8988T (cell line): Measurements from ENCODE around the gene LIN37.

ENCODE experiments used
- DNase-seq: peaks from one replicate; pipeline ENCODE4 v3.0.0; 2011

LIN37 gene, protein sequence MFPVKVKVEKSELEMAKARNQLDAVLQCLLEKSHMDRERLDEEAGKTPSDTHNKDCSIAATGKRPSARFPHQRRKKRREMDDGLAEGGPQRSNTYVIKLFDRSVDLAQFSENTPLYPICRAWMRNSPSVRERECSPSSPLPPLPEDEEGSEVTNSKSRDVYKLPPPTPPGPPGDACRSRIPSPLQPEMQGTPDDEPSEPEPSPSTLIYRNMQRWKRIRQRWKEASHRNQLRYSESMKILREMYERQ

DNA sequence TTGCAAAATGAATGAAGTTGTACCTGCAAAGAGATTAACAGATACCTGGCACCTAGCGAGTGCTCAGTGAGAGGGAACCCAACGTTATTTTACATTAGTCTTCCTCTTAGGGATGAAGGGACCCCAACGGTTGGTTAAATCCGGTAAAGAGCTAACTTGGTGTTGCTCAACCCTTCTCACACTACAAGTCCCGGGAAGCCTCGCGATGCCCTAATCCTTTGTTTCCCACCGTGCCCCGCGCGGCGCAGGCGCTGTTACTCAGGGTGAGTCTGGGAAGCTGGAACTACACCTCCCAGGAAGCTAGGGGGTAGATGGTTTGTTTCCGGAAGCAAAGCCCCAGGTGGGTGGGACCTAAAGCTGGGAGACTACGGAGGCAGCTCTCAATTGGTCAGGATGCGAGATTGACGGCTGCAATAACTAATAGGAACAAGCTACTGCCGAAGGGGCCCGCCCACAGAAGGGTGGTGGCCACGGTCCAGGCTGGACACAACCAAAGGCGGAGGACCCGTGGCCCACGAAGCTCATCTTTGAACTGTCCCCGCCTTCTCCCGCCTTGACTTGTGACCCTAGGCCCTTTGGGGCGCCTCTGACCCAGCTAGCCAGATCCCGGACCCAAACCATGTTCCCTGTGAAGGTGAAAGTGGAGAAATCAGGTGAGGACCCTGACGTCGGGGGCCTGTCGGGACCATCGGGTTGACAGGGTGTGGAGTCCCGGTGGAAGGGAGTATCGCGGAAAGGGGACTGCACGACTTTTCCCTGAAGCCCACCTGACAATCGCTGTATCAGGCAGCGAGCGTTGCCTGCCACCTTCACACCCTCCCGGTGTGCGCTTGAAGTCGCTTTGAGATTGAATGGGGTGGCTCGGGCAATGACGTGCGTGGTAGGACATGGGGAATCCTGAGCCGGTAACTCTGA is at the start of gene LIN37:
LIN37 (plus strand) TSS at position 471 of the 915 bp plus-strand sequence; CDS start at position 620, 149 bp downstream.
- peak; percentile 90 for DNase-seq

DNA sequence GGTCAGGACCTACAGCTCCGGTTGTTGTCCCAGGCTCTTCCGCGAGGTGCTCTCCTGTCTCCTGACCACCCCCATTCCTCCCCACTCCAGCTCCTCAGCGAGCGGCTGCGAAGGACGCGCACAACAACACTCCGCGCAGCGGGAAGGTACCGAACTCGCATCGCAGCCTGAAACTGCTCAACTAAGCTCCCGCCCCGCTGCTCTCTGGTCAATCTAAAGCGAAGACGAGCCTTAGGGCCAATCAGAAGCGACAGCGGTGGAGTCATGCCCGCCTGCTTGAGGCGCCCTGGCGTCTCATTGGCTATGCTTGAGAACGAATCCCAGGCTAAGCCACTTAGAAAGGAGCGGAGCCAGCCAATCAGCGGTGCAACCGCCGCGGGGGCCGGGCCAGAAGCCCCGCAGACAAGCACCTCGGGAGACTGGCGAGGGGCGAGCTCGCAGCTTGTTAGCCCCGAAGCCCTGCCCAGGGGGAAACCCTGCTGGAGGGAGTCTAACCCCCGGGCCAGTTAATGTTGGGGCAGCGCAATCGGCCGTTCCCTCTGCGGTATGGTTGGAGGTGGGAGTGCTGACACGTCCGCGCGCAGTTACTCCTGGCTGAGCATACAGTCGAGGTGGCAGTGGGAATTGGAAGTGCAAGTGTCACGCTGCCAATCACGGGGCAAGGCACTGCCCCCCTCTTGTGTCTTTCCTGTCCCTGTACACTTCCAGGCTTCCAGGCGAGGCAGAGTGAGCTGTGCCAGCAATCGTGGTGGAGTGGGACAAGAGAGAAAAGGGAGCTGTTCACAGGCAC is 46.0 kb upstream of the LIN37 start:
- DNase-seq, result peak; percentile 94

DNA sequence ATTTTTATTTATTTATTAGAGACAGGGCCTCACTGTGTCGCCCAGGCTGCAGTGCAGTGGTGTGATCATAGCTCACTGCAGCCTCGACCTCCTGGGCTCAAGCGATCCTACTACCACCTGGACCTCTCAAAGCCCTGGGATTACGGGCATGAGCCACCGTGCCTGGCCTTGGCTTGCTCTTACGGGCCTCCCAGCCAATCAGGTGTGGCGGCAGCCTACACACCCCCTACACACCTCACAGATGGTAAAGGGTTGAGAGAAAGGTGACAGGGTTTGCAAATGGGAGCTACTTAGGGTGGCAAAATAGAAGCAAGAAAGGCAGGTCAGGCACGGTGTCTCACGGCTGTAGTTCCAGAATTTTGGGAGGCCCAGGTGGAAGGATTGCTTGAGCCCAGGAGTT is 45.0 kb upstream of the LIN37 start:
- no peak for DNase-seq

DNA sequence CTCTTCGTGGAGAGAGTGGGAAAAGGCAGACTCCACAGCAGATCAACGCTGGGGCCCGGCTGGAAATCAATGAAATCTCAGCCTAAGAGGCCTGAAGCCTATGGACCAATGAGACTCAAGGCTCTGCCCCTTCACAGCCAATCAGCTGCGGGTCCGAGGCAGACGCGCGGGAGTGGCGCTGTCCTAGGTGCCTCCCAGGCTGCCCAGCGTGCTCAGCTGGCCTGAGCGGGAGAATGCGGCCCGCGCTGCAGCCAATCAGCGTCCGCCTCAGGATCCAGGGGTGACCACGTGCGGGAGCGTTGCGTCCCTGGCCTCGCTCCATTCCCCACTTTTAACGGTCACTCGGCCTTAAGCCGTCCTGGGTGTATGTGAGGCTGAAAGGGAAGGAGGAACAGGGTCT is 44.2 kb upstream of the LIN37 start, which contains the start of gene ZBTB32:
ZBTB32 (plus strand) TSS at position 341 of the 400 bp plus-strand sequence. CDS start 10,069 bp downstream, outside the sequence.
- no peak for DNase-seq

DNA sequence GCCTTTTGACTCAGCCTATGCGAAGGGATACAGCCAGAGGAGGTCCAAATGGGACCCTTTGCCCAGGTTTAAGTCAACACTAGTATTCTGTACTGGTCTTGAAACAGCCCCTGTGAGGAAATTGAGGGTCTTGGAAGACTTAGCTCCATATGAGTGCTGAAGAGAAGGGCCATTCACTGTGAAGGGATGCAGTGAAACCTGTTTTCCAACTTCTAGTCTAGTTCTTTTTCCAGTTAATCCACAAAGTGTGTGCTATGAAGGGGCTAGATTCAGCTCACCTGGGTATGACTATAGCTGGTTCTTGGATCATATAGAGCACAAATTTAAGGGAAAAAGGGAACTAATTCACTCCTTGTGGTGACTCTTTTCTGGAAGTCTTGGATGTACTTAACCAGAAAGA is 40.0 kb upstream of the LIN37 start:
- no peak for DNase-seq

DNA sequence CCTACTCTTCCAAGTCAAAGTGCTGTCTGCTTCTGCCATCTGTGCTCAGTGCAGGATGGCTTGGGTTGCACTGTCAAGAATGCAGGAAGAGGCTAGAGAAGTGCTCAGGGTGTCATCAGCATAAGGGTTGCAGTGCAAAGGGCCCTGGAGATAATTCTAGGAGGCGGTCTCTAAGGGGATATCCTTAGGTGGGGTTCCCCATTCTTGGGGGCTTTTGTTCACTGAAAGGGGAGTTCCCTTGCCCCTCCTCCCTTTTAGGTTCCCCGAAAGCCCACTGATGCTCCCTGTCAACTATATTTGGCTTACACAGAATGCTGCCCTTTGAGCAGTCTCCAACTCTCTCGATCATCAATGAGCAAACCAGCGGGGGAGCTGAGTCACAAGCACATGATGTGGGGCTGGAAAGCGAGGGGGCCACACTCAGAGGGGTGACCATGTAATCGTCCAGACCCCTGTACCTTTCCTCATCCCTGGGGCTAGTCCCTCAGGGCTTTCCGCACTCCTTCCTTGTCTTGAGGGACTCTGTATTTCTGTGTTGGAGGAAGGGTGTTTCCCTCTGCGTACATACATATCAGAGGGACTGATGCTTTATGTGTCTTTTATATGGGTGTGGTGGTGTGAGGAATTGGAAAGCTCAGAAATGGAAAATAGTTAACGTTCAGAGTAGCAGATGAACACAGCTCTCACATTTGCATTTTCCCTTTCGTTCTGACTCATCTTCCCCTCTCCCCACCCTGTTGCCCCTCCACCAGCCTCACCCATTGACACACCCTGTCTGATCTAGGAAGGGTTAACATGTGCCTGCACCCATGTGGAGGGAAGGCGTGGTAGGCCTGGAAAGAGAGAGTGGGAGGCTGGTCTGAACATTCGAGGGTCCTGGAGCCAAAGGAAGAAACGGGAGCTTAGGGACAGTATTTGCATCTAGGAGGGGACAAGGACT is 37.3 kb upstream of the LIN37 start:
- no peak for DNase-seq

DNA sequence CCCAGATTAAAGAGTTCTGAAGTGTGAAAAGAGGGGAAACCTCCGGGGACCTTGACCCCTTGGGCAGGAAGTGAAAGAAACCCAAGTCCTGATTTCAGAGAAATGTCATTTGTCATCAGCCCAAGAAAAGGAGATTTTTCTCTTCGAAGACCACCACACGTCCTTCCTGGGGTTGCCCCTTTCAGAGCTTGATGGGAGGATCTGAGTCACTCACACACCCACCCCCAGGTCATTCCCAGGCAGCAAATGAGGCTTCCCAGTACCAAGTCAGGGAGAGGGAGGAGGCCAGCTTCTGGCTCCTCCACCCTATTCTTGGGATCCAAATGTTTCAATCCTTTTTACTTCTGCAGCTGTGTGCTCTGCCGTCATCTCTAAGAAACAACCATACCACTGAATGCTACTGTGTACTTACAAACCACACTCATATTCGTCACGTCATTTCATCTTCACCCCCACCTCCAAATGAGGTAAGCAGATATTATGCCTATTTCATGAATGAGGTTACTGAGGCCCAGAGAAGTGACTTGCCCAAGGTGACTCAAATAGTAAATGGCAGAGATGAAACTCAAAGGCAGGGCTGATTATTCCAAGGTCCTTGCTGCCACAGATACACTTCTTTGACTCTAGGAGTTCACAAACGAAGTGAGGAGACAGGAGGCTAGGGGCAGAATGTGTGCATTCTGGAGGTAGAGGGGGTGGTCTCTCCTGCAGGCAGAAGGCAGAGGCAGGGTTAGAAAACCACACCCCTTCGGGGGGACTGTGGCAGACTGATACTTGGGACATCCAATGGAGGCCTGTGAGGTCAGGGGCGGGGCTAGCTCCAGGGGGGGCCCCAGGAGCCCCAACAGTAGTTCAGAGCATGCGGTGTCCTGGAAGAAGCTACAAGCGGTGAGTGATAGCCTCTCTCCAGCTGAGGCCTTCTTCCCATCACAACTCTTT is 35.5 kb upstream of the LIN37 start:
- no peak for DNase-seq

DNA sequence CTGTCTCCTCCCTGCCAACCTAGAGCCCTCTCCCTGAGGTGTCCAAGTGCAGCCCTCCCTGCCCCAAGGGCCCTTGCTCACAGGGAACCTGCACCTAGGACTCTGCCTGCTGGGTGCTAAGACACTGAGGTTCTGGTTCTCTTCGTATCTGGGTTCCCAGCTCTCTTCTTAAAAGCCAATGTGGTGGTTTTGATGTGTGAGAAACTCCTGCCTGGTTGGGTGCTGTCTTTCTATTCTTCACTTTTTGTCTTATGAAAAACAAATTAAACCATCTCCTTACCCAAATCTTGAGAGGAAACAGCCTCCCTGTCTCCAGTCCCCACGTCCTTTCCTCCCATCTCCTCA is 34.9 kb upstream of the LIN37 start:
- no peak for DNase-seq

DNA sequence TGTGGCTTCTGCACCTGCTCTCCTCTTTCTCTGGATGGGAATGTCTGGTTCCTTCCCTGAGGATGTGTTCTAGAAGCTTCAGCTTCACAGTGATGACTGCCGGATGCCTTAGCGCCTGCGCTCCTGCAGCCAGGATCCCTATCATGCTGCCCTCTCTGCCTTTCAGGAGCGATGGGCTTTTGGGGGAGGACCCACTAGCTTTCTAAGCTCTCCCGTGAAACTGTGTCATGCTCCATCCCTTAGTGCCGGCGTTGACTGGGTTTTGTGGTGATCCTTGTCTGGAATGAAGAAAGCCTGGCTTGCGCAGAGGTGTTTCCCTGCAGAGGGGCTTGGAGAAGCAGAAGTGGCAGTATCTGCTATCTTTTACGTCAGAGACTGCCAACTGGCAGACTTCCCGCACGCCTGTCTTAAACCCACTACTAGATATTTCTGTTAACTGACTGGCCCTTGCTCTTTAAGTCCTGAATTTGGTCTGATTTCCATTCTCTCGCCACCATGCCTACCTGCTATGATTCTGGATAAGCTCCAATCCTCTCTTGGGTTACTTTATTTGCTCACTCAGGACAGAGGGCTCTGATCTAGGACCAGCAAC is 34.4 kb upstream of the LIN37 start:
- no peak for DNase-seq

DNA sequence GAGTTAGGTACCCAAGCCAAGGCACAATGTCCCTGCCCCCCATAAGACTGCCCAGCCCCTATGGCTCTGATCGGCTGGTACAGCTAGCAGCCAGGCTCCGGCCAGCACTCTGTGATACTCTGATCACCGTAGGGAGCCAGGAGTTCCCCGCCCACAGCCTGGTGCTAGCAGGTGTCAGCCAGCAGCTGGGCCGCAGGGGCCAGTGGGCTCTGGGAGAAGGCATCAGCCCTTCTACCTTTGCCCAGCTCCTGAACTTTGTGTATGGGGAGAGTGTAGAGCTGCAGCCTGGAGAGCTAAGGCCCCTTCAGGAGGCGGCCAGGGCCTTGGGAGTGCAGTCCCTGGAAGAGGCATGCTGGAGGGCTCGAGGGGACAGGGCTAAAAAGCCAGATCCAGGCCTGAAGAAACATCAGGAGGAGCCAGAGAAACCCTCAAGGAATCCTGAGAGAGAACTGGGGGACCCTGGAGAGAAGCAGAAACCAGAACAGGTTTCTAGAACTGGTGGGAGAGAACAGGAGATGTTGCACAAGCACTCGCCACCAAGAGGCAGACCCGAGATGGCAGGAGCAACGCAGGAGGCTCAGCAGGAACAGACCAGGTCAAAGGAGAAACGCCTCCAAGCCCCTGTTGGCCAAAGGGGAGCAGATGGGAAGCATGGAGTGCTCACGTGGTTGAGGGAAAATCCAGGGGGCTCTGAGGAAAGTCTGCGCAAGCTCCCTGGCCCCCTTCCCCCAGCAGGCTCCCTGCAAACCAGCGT is 33.6 kb upstream of the LIN37 start:
- DNase-seq, result no peak

DNA sequence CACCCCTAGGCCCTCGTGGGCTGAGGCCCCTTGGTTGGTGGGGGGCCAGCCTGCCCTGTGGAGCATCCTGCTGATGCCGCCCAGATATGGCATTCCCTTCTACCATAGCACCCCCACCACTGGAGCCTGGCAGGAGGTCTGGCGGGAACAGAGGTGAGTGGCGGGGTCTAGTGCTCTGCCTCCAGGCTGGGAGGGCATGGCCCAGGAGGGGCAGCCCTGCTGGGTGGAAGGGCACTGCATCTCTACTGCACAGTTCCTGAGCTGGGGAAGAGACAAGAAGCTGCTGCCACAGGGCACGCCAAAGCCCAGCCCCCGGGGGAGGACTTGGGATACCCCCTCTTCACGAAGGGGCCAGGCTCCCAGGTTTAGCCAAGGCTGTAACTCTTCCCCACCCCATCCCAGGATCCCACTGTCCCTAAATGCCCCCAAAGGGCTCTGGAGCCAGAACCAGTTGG is 33.0 kb upstream of the LIN37 start:
- no peak for DNase-seq

DNA sequence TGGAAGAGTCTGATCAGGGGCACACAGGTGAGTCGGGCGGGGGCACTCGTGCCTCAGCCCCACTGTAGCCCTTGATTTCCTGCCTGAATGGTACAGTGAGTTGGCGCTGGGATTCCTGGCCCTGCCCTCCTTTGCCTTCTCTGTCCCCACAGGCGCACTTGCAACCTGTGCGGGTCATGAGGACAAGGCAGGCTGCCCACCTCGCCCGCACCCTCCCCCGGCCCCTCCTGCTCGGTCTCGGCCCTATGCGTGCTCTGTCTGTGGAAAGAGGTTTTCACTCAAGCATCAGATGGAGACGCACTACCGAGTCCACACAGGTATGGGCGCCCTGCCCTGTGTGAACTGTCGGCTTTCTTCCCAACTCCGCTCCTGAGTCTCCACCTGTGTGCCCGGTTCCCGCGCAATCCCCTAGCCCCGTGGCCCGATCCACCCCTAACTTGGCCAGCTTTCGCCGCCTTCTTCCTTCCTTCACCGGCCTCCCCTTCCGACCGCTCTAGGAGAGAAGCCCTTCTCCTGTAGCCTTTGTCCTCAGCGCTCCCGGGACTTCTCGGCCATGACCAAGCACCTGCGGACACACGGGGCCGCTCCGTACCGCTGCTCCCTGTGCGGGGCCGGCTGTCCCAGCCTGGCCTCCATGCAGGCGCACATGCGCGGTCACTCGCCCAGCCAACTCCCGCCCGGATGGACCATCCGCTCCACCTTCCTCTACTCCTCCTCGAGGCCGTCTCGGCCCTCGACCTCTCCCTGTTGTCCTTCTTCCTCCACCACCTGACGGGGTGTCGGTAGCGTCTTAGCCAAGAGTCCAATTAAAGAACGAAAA is 32.2 kb upstream of the LIN37 start:
- peak; percentile 84 for DNase-seq

DNA sequence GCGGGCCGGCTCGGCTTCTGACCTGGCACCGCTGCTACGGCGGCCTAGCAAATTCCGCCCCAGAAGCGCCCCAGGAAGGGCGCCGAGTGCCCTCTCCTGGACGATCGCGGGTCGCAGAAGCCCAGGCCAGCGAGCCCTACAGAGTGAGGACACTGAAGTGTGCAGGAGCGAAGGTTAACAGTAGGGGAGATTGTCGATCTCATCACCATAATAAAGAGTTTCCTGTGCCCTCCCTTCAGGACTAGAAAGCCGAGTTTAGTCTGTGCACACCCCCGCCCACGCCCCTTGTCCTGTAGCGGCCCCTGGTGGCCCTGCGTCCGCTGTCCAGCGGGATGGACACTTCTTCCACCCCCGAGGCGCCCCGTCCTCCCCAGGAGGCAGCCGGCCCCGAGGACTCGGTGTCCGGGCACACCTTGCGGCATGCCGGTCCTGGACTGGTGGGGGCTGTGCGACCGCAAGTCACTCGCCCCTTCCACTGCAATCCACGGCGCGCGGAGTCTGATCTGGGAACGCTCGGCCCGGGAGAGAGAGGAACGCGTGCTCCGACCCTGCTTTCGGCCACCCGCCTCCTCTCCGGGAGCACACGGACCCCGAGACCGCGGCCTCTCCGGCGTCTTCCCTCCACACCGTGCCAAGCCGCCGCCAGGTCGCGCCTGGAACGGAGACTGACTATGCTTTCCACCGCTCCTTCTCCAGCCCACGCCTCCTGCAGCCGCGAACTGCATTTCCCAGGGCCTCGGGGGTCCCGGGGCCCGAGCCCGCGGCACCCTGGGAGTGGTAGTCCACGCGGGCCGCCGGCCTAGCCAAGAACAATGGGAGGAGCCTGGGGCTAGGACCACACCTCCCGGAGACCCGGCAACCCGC is 31.3 kb upstream of the LIN37 start:
- peak; percentile 95 for DNase-seq

DNA sequence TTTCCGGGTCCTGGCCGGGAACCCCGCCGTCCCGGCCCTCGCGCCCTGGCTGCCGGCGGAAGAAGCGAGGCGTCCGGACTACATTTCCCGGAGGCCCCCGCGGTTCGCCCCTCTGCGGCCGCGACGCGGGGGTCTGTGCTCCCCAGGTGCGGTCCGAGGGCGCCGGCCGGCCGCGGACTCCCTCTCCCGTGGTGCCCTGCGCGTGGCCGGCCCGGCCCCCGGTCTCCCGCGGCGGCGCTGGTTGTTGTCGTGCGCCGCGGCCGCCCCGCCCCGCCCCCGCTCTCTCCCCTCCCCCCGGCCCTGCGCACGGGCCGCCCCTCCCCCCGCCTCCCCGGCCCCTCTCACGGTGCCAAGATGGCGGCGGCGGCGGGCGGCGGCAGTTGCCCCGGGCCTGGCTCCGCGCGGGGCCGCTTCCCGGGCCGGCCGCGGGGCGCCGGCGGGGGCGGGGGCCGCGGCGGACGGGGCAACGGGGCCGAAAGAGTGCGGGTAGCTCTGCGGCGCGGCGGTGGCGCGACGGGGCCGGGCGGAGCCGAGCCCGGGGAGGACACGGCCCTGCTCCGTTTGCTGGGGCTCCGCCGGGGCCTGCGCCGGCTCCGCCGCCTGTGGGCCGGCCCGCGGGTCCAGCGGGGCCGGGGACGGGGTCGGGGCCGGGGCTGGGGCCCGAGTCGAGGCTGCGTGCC is 30.6 kb upstream of the LIN37 start, which contains the start of gene KMT2B:
KMT2B (plus strand) TSS at position 339 of the 680 bp plus-strand sequence; CDS start at position 355, 16 bp downstream.
- DNase-seq, result peak; percentile 100

DNA sequence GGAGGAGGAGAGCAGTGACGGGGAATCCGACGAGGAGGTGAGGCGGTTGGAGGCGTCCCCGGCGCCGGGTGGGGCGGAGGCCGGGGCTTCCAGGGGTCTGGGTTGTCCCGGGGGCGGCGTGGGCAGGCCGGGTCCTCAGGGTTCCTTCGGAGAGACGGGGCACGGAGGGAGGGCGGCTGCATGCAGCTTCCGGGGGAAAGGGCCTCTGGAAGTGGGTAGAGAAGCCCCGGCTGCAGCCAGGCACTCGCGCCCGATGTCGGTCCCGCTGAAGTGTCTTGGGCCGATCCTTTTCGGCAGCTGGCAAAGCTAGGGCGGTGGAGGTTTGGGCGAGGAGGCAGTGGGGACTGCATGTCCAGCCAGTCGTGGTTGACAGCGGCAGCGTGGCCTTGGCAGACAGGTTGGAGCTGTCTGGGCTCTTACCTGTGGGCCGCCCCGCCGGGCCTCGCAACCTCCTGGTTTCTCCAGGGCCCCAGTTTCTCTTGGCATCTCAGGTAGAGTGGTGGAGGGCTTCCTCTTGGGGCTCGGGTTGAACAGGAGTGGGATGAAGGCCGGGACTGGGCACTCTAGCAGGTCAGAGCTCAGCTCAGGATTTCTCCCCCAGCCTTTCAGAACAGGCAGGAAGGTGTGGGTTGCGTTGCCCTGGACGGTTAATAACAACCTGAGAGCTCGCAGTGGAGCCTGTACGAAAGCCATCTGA is 29.9 kb upstream of the LIN37 start:
- DNase-seq, result peak; percentile 76

DNA sequence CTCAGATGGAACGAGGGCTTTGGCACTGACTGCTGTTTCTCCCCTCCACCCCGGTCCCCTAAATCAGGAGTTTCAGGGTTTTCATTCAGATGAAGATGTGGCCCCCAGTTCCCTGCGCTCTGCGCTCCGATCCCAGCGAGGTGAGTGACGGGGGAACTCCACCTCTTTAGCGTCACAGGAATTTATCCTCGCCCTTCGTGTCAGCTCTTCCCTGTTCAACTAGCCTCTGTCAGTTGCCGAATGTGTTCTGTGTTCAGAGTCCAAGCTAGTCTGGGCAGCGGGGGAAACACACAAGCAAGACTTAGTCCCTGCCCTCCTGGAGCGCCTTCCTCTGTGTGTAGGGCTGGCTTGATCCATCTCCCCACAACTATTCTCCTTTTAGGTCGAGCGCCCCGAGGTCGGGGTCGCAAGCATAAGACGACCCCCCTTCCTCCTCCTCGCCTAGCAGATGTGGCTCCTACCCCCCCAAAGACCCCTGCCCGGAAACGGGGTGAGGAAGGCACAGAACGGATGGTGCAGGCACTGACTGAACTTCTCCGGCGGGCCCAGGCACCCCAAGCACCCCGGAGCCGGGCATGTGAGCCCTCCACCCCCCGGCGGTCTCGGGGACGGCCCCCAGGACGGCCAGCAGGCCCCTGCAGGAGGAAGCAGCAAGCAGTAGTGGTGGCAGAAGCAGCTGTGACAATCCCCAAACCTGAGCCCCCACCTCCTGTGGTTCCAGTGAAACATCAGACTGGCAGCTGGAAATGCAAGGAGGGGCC is 28.8 kb upstream of the LIN37 start:
- DNase-seq, result no peak
